D721Med (cell line): ENCODE data around the gene CRYGA.
"Not testable (repeated sequence)": the region's sequence is repeated elsewhere in the genome, so short reads cannot be mapped to it uniquely, and the experiment has no call there.

Experiments
- DNase-seq: peaks from one replicate; pipeline ENCODE4 v3.0.0; 2011; ENCODE audit warnings: low spot score; ENCODE audit not compliant: insufficient read length
- FAIRE-seq: peaks from 2 replicates; lab custom pipeline; 2011; peaks lifted over from hg19 to GRCh38; lab: Jason Lieb, UNC
- CTCF ChIP-seq: IDR thresholded peaks from 2 replicates; pipeline ENCODE4 v1.5.1; 2012; ENCODE audit warnings: mild to moderate bottlenecking, control low read depth; ENCODE audit not compliant: insufficient read depth; ENCODE audit errors: missing control alignments

CRYGA gene

GRCh38 chr2:208134928-208135586, 28.3 kb downstream of the CRYGA start:
- FAIRE-seq (no peak), DNase-seq (no peak)
- no peak for TF ChIP-seq CTCF

- DNase-seq, result no peak
- no peak for TF ChIP-seq CTCF
- FAIRE-seq, result peak; percentile 86
These were observed 32.7 kb downstream of the CRYGA start for GRCh38 chr2:208130712-208131110.

- peak; percentile 66 for FAIRE-seq
- TF ChIP-seq CTCF, result no peak
- DNase-seq, result no peak
These were observed 33.4 kb downstream of the CRYGA start, which contains the start of gene CRYGC for GRCh38 chr2:208129744-208130711. Gene CRYGC, minus strand, starts transcription at chr2:208129828. Its CDS starts 36 bp downstream, at chr2:208129792.

GRCh38 chr2:208128136-208128535, 35.3 kb downstream of the CRYGA start:
- TF ChIP-seq CTCF, result no peak
- FAIRE-seq (no peak), DNase-seq (no peak)

GRCh38 chr2:208127090-208127489, 36.3 kb downstream of the CRYGA start:
- no peak for TF ChIP-seq CTCF
- DNase-seq (no peak), FAIRE-seq (no peak)

- no peak for TF ChIP-seq CTCF
- no peak for DNase-seq
- no peak for FAIRE-seq
These were observed 38.1 kb downstream of the CRYGA start for GRCh38 chr2:208125251-208125650.

- FAIRE-seq, DNase-seq: not testable (repeated sequence)
These were observed 39.2 kb downstream of the CRYGA start, which contains the start of gene CRYGD for GRCh38 chr2:208124013-208124715. Gene CRYGD, minus strand, starts transcription at chr2:208124524. Its CDS starts 51 bp downstream, at chr2:208124473.
